Suppressor macrophage treated with lipopolysaccharide for 4 hours (primary cell): ENCODE results near the gene LIMK2.

Source experiments
- DNase-seq: peaks from one replicate; pipeline ENCODE4 v3.0.0-alpha.2; 2020

Gene LIMK2

GRCh38 chr22:31275576-31275975 lies 63.5 kb downstream of the LIMK2 start:
- DNase-seq = no peak

DNA sequence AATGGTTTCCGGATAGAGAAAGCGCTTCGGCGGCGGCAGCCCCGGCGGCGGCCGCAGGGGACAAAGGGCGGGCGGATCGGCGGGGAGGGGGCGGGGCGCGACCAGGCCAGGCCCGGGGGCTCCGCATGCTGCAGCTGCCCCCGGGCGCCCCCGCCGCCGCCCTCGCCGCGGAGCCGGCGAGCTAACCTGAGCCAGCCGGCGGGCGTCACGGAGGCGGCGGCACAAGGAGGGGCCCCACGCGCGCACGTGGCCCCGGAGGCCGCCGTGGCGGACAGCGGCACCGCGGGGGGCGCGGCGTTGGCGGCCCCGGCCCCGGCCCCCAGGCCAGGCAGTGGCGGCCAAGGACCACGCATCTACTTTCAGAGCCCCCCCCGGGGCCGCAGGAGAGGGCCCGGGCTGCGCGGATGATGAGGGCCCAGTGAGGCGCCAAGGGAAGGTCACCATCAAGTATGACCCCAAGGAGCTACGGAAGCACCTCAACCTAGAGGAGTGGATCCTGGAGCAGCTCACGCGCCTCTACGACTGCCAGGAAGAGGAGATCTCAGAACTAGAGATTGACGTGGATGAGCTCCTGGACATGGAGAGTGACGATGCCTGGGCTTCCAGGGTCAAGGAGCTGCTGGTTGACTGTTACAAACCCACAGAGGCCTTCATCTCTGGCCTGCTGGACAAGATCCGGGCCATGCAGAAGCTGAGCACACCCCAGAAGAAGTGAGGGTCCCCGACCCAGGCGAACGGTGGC lies 64.5 kb downstream of the LIMK2 start:
- no peak for DNase-seq

GRCh38 chr22:31277741-31278140 lies 65.6 kb downstream of the LIMK2 start:
- no peak for DNase-seq

- no peak for DNase-seq
Observed at GRCh38 chr22:31278151-31278621, 66.1 kb downstream of the LIMK2 start.

DNA sequence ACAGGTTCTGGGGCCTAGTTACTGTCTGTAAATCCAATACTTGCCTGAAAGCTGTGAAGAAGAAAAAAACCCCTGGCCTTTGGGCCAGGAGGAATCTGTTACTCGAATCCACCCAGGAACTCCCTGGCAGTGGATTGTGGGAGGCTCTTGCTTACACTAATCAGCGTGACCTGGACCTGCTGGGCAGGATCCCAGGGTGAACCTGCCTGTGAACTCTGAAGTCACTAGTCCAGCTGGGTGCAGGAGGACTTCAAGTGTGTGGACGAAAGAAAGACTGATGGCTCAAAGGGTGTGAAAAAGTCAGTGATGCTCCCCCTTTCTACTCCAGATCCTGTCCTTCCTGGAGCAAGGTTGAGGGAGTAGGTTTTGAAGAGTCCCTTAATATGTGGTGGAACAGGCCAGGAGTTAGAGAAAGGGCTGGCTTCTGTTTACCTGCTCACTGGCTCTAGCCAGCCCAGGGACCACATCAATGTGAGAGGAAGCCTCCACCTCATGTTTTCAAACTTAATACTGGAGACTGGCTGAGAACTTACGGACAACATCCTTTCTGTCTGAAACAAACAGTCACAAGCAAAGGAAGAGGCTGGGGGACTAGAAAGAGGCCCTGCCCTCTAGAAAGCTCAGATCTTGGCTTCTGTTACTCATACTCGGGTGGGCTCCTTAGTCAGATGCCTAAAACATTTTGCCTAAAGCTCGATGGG lies 66.7 kb downstream of the LIMK2 start:
- peak; percentile 8 for DNase-seq

DNA sequence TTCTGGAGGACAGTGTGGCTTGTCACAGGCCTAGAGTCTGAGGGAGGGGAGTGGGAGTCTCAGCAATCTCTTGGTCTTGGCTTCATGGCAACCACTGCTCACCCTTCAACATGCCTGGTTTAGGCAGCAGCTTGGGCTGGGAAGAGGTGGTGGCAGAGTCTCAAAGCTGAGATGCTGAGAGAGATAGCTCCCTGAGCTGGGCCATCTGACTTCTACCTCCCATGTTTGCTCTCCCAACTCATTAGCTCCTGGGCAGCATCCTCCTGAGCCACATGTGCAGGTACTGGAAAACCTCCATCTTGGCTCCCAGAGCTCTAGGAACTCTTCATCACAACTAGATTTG lies 67.2 kb downstream of the LIMK2 start:
- DNase-seq = no peak

DNA sequence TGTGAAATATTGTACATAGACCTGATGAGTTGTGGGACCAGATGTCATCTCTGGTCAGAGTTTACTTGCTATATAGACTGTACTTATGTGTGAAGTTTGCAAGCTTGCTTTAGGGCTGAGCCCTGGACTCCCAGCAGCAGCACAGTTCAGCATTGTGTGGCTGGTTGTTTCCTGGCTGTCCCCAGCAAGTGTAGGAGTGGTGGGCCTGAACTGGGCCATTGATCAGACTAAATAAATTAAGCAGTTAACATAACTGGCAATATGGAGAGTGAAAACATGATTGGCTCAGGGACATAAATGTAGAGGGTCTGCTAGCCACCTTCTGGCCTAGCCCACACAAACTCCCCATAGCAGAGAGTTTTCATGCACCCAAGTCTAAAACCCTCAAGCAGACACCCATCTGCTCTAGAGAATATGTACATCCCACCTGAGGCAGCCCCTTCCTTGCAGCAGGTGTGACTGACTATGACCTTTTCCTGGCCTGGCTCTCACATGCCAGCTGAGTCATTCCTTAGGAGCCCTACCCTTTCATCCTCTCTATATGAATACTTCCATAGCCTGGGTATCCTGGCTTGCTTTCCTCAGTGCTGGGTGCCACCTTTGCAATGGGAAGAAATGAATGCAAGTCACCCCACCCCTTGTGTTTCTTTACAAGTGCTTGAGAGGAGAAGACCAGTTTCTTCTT lies 67.9 kb downstream of the LIMK2 start:
- no peak for DNase-seq

DNA sequence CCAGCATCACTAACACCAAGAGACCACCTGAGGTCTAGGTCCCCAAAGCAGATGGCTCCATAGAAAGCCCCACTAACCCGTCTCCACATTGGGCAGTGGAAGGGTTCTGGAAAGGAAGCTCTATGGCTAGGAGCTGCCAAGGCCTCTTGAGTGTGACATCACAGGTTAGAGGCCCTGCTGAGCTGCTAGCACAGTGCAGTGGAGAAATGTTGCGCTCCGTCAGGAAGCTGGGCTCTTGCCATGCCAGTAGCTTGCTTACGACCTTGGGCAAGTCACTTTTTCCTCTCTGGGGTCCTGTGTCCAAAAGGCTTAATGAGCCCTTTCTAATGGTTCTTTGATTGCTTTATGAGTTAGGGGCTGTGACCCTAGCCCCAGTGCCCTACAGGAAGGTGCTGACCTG lies 69.6 kb downstream of the LIMK2 start:
- no peak for DNase-seq

GRCh38 chr22:31282748-31283468 lies 70.8 kb downstream of the LIMK2 start:
- DNase-seq = no peak

- peak; percentile 4 for DNase-seq
Observed at GRCh38 chr22:31284281-31285155, 72.4 kb downstream of the LIMK2 start.

DNA sequence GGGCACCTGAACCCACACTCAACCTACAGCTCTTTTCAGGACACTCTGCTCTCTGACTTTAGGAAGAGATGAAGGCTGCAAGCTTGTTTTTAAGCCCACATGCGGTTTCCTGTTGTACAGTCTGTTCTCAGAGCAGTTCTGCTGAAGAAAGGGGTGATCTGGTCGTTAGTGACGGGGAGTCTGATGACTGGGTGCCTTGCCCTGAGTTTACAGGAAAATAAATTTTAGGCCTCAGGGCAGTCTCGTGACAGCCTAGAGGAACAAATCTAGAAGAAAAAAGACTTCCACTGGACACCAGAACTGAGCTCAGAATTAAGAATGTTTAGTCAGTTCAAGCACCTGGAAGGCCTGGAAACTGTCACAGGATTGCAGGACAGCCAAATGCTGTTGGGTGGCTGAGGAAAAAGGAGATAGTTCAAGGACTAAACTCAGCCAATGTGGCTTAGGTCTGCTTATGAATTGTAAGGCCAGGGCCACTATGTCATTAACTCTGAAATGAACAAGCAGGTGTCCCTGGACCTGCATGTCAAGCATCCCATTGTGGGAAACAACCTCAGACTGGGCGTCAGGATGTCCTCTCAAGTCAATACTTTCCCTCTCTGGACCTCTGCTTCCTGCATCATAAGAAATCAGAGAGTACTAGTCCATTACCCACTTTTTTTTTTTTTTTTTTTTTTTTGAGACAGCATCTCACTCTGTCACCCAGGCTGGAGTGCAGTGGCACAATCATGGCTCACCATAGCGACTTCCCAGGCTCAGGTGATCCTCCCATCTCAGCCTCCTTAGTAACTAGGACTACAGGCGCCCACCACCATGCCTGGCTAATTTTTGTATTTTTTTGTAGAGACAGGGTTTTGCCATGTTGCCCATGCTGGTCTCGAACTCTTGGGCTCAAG lies 74.5 kb downstream of the LIMK2 start:
- peak; percentile 79 for DNase-seq

- DNase-seq = peak; percentile 41
Observed at GRCh38 chr22:31287818-31288495, 75.9 kb downstream of the LIMK2 start.

DNA sequence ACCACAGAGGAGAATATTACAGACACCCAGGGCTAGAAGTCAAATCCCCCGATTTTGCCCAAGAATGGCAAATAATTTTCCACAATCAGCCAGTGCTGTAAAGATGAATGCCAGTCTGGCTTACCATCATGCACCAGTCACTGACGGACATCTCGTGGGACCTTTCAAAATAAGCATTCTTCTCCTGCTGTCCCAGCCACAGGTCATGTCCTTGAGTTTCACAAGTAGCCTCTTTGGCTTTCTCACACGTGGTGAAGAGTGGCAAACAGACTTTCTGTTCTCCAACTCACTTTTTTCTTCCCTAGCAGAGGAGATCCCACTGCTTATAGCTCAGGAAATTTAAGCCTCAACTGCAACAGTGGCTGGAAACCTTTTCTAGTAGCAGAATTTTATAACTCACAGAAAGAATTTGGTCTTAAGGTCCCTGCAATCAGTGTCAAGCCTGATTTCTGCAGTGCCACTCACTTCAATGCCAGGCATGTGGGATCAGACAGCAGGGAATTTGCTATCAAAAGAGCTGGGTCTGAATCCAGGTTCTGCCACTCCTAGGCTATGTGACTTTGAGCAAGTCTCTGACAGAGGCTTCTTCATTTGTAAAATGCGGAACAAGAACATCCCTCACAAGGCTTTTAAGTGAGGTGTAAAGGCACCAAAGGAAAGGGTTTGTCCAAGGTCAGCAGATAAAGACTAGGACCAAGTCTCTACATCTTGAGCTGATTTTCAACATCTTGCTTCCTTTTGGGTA lies 76.6 kb downstream of the LIMK2 start:
- DNase-seq = peak; percentile 69

GRCh38 chr22:31289344-31289743 lies 77.2 kb downstream of the LIMK2 start:
- DNase-seq = peak; percentile 12

DNA sequence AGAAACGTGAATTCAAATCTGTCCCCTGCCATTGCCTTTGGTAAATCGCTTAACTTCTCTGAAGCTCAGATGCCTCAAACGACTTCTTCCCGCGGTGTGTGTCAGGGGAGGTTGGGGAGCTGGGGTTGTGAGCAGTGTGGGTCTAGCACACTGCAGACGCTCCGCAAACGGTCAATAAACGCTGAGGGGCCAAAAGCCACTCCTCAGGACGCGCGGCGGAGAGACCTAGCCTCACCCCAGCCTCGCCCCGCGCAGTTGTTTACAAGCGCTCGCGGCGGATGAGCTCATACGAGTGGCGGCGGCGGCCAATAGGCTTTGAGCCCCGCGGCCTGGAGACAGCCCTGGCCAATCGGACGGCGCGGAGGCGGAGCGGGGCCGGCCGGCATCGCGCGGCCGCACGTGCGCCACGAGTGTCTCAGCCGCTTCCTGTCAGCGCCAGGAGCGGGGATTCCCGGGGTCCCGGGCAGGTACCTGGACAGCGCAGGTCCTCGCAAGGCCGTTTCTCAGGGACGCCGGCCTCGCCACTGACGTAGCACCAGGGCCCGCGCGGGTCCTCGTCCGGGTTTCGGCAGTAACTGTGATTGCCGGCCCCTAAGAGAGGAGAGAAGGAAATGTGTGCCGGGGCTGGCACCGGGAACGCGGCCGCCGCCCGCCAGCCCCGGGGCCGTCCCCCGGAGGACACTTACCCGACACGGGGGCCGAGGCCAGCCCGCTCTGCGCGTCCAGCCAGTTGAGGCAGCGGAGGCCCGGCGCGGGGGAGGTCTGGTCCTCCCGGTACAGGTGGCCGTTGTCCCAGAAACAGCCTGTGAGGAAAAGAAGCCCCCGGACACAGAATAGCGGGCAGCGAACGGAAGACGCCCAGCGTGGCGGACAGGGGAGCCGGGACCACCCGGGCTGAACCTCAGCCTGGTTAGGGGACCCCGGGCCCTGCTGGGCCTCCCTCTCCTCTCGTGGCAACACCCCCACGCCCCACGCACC lies 78.7 kb downstream of the LIMK2 start:
- DNase-seq = peak; percentile 97

- DNase-seq = no peak
Observed at GRCh38 chr22:31291481-31292235, 79.6 kb downstream of the LIMK2 start.

GRCh38 chr22:31292236-31292989 lies 80.3 kb downstream of the LIMK2 start, which contains the start of gene PIK3IP1:
TSS of gene PIK3IP1 (minus strand) at chr22:31292488. CDS start at chr22:31292344, 144 bp downstream.
- peak; percentile 79 for DNase-seq
